GM11168 (cell line): ENCODE measurements around the gene USH2A.

Experiments
- in situ Hi-C: fragments of 300-500 bp; cut with MboI; formaldehyde crosslinking; loops from one replicate; pipeline ENCODE4 v1.12.0; 2022; ENCODE audit warnings: low sequenced_read_pairs; ENCODE audit not compliant: unreplicated experiment

The USH2A gene

DNA sequence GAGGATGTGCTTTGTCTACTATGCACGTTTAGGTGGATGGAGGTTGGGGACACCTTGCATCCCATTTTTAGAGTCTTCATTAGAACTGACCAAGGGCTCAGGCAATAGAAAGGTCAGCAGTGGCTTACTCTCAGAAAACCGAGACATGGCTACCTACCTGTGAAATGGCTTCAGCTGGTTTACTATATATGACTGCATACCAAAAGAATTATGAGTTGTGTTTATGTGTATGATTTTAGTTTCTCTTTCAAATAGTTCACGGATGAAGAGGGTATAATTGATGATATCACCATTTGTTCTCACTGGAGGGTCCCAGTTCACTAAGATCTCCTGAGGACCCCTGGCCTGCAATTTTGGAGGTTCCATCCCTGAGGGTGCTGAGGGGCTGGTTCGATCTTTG, 749.3 kb downstream of the USH2A start:
- in situ Hi-C loops, result no loop called here

DNA sequence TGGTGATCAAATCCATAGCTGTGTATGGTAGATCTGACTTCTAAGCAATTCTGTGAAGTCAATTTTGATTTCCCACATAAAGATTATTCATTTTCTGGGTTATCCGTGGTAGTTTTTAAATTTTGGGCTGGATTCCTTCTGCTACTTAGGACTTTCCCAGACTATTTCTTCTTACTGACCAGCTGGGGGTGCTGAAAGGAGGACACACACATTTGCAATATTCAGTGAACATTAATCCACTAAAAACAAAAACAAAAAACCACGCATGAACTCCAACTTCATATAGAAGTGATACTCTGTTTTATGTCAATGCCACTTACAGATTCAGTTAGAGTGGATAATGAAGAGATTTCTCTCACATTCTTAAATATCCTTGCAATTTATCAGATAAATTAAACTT, 750.8 kb downstream of the USH2A start:
- in situ Hi-C loops, result no loop called here

DNA sequence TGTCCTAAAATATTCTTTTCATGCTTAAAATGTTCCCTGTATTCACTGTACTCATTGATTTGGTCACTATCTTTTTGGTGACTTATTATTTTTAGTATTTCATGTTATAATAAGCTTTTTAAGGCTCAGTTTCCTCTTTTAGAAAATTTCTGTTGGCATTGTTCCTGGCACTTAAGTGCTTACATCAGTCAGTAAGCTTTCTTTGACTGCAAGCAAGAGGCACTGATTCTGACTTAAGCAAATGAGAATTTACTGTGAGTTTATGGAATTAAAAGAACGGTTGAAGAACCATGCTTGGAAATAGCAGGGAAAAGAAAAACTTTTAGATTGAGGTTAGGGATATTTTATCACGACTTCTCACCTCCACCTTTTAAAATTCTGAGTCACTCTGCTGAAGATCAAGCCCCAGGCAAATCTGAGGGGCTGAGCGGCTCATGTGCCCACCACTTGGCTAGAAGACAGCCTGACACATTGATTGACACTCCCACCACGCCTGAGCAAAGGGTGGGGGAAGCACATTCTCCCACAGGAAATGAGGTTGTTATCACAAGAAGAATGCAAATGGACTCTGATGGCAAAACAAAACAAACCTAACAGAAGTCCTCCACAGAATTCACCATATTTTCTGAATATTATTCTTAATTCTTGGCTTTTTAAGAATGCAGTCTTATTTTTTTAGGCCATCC, 753.3 kb downstream of the USH2A start:
- in situ Hi-C loops, result no loop called here

DNA sequence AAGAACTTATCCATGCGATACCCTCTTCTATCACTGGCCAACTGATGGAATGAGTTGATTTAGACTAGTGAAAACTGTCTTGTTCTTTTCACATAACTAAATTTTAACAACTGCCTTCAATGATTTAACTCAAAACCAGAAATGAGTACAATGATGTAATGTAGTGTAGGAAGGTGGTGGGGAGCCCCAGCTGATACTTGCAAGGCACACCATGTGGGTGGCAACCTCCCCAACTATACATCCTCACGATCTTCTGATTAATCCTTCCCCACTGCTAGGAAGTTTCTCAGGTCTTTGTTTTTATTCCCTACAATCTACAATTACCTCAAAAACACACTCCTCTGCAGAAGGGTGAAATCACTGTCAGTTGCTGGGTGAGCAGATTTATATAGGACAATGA, 755.5 kb downstream of the USH2A start:
- in situ Hi-C loops, result no loop called here

DNA sequence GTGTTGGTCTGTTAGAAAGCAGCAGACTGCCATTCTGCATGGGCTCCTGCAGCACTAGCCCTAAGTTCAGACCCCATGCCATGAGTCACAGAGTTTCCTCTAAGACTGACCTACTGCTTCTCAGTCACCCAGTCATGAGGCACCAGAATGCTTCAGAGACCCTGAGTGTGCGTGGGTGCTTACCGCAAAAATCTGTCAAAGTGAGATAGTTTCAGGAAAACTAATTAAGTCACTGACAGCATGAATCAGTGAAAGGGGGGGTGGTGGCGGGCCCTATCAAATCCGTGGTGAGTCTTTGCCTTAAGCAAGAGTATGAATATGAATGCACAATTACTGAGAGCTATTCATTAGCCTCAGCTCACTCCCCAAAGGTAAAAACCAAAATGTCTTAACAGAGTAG, 758.0 kb downstream of the USH2A start:
- in situ Hi-C loops, result no loop called here

DNA sequence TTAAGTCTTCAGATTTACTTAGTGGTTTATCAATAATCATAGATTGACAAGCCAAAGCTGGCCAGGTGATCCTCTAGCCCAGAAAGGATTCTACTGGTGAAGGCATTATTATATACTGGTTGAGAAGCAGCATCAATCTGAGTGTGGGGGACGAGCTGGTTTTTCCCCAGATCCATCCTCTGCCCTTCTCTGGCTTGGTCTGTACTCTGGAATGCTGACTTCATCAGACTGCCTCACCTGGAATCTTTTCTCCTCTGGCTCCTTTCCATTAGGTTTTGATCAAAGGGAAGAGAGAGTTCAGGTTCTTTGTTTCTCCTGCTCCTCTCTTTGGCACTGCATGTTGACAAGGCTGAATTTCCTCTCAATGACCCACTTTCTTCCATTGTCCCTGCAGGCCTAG, 762.2 kb downstream of the USH2A start:
- in situ Hi-C loops, result no loop called here

DNA sequence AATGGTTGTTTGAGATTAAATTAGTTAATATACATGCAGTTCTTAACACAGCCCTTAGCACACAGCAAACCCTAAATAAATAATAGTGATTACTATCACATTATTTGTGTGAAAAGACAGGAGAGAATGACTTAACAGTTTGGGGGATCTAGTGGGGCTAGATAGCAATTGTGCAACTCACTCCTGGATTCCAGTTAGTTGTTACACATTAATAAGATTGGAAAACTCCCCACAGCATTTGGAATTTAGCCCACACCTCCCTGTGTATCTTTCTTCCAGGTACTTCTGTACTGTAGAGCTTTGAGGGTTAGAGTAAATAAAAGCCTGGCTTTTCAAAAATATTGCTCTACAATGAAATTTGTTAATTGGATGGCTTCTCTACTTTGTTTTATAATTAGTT, 763.0 kb downstream of the USH2A start:
- in situ Hi-C loops, result no loop called here

DNA sequence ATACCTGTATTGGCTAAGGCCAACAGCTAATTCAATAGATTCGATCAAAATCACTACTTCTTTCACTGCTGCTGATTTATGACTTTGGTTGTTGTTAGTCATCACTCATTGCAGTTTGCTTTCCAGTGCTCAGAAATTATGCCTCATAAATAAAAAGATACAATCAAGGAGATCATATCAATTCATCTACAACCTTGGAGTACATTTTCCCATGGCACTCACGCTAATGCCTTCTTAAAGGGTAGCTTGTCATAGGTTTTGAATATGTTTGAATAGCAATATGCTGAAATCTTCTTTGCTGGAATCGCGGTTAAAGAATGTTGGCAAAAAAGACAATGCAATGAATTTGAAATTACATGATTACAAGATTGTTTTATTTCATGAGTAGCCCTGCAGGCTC, 766.2 kb downstream of the USH2A start:
- in situ Hi-C loops, result no loop called here

DNA sequence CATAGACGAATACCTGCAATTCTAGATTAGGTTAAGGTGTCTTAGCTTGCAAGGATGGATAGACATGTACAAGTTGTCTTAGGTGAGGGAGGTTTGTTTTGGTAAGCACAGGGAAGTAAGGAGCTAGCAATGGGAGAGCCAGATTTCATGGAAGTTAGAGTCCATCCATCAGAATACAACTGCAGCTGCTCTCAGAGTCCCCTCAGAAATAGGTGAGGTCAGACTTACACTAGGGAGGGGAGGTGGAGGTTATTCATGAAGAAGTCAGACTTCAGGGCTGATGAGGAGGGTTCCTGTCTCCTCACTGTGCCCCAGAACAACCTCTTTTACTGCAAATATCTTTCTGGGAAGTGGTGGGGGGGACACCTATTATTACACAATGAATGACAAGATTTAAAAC, 770.9 kb downstream of the USH2A start:
- in situ Hi-C loops, result no loop called here

DNA sequence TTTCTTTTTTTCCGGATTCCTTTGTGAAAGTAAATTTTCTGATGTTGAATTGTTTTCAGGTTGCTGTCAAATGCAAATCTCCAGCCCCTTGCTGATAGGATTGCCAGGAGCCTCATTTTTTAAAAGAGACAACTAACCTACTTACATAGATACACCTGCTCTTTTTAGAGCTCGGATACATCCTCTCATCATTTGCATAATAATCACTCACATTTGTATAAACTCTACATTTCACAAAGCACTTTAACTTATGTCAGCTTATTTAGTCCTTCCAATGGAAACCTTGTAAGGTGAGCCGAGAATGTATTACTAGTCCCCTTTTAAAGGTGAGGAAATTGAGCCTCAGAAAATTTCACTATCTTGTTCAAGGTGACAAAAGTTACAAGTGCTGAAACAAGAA, 771.4 kb downstream of the USH2A start:
- in situ Hi-C loops, result no loop called here

DNA sequence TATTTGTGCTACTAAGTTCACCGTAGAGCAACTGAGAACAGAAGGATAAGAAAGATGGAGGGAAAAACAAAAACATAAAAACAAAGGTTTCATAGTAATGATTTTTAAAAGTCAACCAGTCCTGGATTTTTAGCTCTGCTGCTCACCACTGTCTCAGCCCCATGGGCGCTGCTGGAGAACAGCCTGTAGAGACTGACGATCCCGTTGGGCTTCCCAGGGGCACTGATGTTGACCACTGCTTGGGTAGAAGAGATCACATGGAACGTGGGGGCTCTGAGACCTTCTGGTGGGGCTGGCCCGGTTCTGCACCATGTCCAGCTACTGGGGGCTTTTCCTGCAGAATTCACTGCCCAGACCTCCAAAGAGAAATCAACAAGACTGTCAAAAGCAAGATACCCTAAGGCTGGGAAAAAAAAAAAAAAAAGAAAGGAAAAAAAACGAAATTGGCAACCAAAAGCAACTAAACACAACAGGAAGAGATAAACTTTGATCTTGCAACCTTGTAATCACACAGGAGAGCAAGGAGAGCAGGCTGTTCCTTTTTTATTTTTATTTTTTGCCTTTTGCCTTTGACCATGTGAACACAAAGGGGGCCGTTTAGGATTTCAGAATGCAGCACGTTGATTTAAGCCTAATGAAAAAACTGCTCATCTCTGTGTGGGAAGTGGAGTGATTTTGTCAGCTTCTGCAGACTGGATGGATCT, 772.6 kb downstream of the USH2A start:
- in situ Hi-C loops, result no loop called here

DNA sequence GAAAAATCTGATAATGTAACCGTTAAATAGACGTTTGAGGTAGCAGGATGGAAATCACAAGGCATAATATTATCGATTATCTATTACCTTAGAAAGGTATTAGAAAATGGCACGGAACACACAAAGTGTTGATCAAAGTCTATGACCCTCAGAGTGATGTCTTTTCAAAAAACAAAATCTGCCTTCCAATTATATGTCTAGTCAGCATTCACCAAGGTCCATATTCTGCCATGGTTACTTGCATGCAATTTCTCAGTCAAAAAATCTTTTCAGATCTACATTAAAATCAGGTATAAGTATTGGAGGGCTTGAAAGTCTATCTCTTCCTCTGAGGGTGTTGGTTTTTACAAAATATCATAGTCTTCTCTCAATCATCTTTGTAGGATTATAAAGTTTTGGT, 774.3 kb downstream of the USH2A start:
- in situ Hi-C loops, result no loop called here

DNA sequence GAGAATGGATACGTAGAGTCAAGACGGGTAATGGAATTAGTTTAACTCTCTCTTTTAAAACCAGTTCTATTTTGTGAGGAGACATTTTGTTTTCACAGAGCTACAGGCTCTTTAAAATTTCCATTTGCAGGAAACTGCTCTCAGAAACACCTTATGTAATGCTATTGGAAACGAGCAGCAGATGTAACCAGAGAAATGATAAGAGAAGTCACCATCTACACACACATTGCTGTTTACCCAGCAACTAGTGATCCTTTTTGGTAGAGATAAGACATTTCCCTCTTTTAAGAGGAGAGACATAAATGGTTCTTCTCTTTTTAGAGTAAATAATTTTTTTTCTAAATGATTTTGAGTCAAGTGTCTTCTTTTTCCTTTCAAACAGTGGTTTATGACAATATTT, 775.5 kb downstream of the USH2A start:
- in situ Hi-C loops, result no loop called here

DNA sequence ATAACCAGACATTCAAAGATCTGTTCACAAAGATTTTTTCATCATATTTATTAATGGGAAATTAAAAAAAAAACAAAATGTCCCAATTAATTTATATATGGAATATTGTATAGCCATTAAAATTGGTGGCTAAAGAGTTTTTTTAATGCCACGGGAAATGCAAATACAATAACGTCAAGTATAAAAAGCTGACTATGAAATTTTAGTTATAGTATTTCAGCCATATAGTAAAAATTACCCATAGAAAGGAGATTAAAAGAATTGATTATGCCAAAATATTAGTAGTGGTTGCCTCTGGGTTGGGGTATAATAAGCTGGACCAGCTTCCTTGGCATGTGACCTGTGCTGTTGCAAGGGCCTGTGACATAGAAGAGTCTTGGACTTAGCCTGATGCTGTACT, 777.4 kb downstream of the USH2A start:
- in situ Hi-C loops, result no loop called here

DNA sequence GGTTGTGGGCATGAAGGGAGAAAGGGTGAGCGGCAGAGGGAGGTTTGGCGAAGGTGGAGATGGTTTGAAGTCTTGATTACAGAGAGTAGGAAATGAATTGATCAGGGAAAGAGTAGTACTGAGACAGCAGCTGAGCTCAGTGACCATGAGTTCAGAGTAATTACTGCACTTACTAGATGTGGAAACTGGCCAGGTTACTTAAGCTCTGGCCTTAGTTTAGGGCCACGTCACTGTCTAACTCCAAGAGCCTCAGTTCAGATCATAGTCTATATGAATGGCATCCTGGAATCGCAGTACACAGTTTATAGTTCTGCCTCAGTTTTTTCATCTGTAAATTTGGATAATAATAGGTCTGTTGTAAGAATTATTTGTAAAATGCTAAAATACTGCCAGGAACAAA, 778.1 kb downstream of the USH2A start:
- in situ Hi-C loops, result no loop called here

DNA sequence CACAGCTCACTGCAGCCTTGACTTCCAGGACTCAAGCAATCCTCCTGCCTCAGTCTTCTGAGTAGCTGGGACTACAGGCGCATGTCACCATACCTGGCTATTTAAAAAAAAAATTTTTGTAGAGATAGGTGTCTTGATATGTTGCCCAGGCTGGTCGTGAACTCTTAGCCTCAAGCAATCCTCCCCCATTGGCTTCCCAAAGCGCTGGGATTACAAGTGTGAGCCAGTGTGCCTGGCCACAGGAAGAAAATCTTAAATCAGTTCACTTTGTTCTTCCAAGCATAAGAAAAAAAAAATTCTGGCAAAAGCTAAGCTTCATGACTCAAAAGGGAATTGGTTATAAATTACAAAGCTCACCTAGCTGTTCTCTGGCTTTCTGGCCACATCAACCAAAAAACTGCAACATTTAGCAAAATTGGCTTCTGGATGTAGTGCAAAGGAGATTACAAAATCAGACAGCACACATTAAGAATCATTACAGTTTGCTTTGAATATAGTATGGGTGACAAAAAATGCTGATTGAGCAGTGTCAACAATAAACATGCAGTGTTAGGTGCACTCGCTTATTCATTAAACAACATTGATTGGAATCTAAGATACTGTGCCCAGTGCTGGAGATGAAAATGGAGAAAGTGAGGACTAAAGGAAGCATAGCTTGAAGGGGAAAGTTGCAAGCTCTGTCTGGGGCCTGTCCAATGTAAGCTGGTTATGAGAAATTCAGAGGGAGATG, 779.5 kb downstream of the USH2A start:
- in situ Hi-C loops, result no loop called here

DNA sequence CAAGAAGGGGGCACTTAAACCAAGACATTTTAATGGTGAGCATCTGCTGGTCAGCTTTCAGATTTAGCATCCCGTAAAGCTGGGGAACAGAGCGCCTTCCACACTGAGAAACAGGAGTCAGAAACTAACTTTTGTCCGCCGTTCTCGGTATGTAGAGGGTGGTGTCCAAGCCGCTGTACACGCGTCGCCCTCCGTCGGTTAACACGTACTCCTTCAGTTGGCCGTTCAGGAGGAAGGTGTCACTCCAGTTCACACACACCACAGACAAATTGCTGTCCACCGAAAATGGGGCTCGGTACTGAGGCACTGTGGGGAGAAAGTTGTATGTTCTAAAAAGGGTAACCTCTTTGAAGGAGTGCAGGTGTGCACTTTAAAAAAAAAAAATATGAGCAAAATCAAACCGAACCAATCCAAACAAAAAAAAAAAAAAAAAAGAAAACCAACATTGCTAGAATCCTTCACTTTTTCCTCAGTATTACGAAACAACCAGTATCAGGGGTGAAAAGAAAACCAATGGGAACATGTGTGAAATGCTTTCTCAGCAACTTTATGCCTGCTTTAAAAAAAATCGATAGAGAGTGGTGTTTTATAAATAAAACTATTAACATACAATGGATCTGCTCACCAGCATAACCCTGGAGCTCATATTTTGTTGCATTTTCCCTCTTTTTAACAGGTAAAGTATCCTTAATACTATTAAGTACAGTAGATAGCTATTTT, 782.7 kb downstream of the USH2A start:
- in situ Hi-C loops, result no loop called here

DNA sequence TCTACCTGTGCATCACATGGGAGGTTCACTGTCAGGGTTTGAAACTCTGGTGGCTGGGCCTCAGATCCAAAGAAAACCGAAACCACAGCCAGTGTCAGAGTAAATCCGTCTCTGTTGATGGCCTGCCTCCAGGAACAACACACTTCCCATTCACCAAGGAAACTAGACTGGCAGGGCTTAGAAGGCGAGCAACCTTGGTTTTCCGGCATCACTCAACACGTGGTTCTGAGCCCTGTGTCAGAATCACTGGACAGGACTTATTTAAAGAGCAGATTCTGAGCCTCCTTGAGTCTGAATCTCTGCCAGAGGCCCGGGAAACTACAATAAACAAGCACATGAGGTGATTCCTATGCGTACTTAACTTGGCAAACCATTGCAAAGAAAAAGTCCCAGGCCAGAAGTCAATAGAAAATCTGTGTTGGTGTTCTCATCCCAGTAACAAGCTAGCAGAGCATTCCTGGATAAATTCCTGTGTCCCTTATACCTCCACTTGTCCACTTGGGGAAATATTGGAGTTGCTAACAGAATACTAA, 786.1 kb downstream of the USH2A start:
- in situ Hi-C loops, result no loop called here

DNA sequence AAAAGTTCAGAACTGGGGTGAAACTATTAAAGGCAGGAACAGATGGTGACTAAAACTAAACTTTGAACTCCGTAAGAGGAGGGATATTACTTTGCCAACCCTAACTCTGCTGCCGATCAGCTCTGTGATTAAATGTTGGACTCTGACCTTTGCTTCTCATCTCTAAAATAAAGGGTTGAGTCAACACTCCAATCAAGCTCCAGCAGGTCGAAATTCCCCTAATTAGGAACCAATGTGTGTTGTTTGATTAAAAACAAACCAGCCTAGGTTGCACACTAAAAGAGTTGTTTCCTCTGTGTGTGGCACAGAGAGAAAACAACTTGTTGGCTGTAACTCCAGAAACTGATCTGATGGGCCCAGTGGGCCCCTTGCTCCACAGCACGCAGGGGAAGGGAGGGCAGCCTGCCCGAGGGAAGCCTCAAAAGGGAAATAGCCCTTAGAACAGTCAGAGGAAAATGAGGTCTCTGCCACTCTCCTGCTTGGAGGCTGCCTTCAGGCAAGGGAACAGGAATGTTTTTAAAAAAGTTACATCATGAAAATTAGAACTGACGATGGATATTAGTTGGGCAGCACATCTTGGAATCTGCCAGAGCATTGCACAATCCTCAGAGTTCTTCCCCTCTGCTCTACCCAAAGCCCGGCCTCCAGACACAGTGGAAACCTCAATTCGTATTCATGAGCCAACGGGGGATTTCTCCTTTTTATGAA, 786.8 kb downstream of the USH2A start:
- in situ Hi-C loops, result no loop called here

DNA sequence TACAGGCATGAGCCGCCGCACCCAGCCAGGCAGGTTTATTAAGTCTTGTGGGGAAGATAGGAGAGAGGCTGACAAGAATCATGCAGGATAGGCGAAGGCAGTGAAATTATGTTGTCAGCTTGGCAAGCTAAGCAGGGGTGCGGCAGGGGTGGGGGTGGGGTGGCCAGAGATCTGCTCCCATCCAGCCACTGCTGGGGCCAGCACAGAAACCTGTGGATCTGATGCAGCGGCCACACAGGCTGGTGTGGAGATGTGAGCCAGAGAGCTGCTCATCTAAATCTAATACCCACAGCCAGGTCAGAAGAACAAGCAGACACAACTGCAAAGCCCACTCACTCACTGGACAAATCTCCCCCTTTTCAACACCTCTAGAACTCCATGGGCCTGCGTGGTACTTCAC, 787.4 kb downstream of the USH2A start:
- in situ Hi-C loops, result no loop called here
